HepG2 (cell line): ENCODE data around the gene UGT8.

Source experiments
- CTCF ChIP-seq: sonication (generic); formaldehyde crosslinking; IDR thresholded peaks from 2 replicates; pipeline ENCODE4 v1.5.0; 2020; ENCODE audit warnings: mild to moderate bottlenecking, missing genetic modification reagents, moderate library complexity
- MTA1 ChIP-seq: sonication (generic); formaldehyde crosslinking; IDR thresholded peaks from 2 replicates; pipeline ENCODE4 v1.4.0; 2020; ENCODE audit warnings: missing genetic modification reagents, mild to moderate bottlenecking, borderline replicate concordance
- NR2C2 ChIP-seq: sonication (generic); formaldehyde crosslinking; IDR thresholded peaks from 2 replicates; pipeline ENCODE4 v1.4.0; 2020; ENCODE audit warnings: missing genetic modification reagents, mild to moderate bottlenecking, moderate library complexity, borderline replicate concordance
- SMAD1 ChIP-seq: sonication (generic); formaldehyde crosslinking; IDR thresholded peaks from 2 replicates; pipeline ENCODE4 v1.4.0; 2020; ENCODE audit warnings: missing genetic modification reagents, low read depth, mild to moderate bottlenecking, borderline replicate concordance
- TF ChIP-seq, protein P1 (sequence below): sonication (generic); formaldehyde crosslinking; IDR thresholded peaks from 2 replicates; pipeline ENCODE4 v1.5.1; 2020; ENCODE audit warnings: mild to moderate bottlenecking, missing genetic modification reagents, moderate library complexity
- TF ChIP-seq, protein P2 (sequence below): sonication (generic); formaldehyde crosslinking; IDR thresholded peaks from 2 replicates; pipeline ENCODE4 v1.5.0; 2020; ENCODE audit warnings: missing genetic modification reagents
- TF ChIP-seq, protein P3 (sequence below): sonication (generic); formaldehyde crosslinking; IDR thresholded peaks from 2 replicates; pipeline ENCODE4 v1.4.0; 2020; ENCODE audit warnings: mild to moderate bottlenecking, missing genetic modification reagents

- TF ChIP-seq, protein P1, sequence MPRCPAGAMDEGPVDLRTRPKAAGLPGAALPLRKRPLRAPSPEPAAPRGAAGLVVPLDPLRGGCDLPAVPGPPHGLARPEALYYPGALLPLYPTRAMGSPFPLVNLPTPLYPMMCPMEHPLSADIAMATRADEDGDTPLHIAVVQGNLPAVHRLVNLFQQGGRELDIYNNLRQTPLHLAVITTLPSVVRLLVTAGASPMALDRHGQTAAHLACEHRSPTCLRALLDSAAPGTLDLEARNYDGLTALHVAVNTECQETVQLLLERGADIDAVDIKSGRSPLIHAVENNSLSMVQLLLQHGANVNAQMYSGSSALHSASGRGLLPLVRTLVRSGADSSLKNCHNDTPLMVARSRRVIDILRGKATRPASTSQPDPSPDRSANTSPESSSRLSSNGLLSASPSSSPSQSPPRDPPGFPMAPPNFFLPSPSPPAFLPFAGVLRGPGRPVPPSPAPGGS (CRISPR knock-in tag) = no peak
- TF ChIP-seq CTCF (CRISPR knock-in tag) (no peak), MTA1 (CRISPR knock-in tag) (no peak), SMAD1 (no peak), NR2C2 (CRISPR knock-in tag) (no peak)
- TF ChIP-seq, protein P2, sequence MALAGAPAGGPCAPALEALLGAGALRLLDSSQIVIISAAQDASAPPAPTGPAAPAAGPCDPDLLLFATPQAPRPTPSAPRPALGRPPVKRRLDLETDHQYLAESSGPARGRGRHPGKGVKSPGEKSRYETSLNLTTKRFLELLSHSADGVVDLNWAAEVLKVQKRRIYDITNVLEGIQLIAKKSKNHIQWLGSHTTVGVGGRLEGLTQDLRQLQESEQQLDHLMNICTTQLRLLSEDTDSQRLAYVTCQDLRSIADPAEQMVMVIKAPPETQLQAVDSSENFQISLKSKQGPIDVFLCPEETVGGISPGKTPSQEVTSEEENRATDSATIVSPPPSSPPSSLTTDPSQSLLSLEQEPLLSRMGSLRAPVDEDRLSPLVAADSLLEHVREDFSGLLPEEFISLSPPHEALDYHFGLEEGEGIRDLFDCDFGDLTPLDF (CRISPR knock-in tag) = no peak
- TF ChIP-seq, protein P3, sequence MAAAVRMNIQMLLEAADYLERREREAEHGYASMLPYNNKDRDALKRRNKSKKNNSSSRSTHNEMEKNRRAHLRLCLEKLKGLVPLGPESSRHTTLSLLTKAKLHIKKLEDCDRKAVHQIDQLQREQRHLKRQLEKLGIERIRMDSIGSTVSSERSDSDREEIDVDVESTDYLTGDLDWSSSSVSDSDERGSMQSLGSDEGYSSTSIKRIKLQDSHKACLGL (CRISPR knock-in tag) = no peak
Measured at GRCh38 chr4:114606245-114606644, 7.6 kb downstream of the UGT8 start.
